HUDEP-2 (cell line): Measurements from ENCODE around the gene GABRR1.

Experiments used
- DNase-seq, 76 experiments: peaks; one replicate each; lab custom pipeline; 2025; ENCODE audit not compliant: unreplicated experiment in 76 of 76; lab: John Stamatoyannopoulos, UW

Gene GABRR1

GRCh38 chr6:89221129-89221528 is 4.0 kb upstream of the GABRR1 start:
- DNase-seq = no peak

- no peak for DNase-seq
Measured at GRCh38 chr6:89216411-89216810, 747 bp downstream of the GABRR1 start.

GRCh38 chr6:89215391-89215790 is 1.8 kb downstream of the GABRR1 start:
- DNase-seq = no peak

GRCh38 chr6:89214197-89214596 is 3.0 kb downstream of the GABRR1 start:
- DNase-seq = no peak

- DNase-seq = no peak
Measured at GRCh38 chr6:89212472-89212871, 4.7 kb downstream of the GABRR1 start.

- peak in 1 of 76 experiments; percentile 26 for DNase-seq
Measured at GRCh38 chr6:89209457-89209856, 7.7 kb downstream of the GABRR1 start.

- no peak for DNase-seq
Measured at GRCh38 chr6:89208551-89208950, 8.6 kb downstream of the GABRR1 start.

- no peak for DNase-seq
Measured at GRCh38 chr6:89205819-89206218, 11.3 kb downstream of the GABRR1 start.

GRCh38 chr6:89204096-89204495 is 13.1 kb downstream of the GABRR1 start:
- DNase-seq = no peak

GRCh38 chr6:89200706-89201215 is 16.4 kb downstream of the GABRR1 start:
- DNase-seq = no peak

- DNase-seq = no peak
Measured at GRCh38 chr6:89199579-89199978, 17.6 kb downstream of the GABRR1 start.

GRCh38 chr6:89198235-89198634 is 18.9 kb downstream of the GABRR1 start:
- DNase-seq = no peak

- DNase-seq = no peak
Measured at GRCh38 chr6:89197141-89197540, 20.0 kb downstream of the GABRR1 start.

GRCh38 chr6:89194559-89194958 is 22.6 kb downstream of the GABRR1 start:
- DNase-seq = no peak

GRCh38 chr6:89190741-89191140 is 26.4 kb downstream of the GABRR1 start:
- DNase-seq = no peak

GRCh38 chr6:89187504-89187903 is 29.7 kb downstream of the GABRR1 start:
- no peak for DNase-seq

GRCh38 chr6:89186762-89187161 is 30.4 kb downstream of the GABRR1 start:
- no peak for DNase-seq

GRCh38 chr6:89184344-89184743 is 32.8 kb downstream of the GABRR1 start:
- no peak for DNase-seq

GRCh38 chr6:89183294-89183693 is 33.9 kb downstream of the GABRR1 start:
- no peak for DNase-seq

GRCh38 chr6:89180971-89181370 is 36.2 kb downstream of the GABRR1 start:
- no peak for DNase-seq

- DNase-seq = no peak
Measured at GRCh38 chr6:89180112-89180511, 37.0 kb downstream of the GABRR1 start.

- no peak for DNase-seq
Measured at GRCh38 chr6:89173634-89174033, 43.5 kb downstream of the GABRR1 start.

GRCh38 chr6:89172131-89172530 is 45.0 kb downstream of the GABRR1 start:
- DNase-seq = no peak

- DNase-seq = no peak
Measured at GRCh38 chr6:89162047-89162371, 55.1 kb downstream of the GABRR1 start.
